ENCODE data around the gene TXLNB.
"Not testable (repeated sequence)": the region's sequence is repeated elsewhere in the genome, so short reads cannot be mapped to it uniquely, and the experiment has no call there.

Gene TXLNB

DNA sequence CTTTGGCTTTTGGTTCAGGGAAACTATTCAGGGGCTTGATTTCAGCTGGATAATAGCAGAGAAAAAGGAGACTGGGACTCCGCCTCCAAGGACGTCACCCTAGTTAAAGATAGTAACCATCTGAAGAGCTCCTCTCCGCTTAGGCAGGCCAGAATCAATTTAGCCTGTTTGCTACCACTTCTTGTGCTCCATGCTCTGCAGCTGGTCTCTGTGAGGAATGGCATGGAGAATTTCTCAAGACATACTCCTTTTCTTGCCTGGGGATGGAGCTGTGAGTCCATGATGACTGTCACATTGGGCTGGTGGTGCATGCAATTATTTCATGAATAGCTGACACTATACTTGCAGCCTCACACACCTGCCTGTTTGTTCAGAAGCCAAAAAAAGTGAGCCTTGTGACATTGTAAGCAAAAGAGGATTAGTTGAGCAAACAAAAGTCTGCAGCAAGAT is 61.4 kb downstream of the TXLNB start:
- no peak for DNase-seq

DNA sequence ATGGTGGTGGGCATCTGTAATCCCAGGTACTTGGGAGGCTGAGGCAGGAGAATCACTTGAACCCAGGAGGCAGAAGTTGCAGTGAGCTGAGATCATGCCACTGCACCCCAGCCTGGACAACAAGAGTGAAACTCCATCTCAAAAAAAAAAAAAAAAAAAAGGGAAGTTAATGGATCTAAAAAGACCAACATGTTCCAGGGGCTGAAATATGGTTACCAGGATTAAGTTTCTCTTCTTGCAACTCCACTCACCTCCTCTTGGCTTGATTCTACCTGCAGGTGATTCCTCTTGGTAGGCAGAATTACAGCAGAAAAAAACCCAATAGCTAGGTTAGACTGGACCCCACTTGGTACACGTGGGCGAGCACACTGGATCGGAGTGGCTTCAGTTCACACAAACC is 63.4 kb downstream of the TXLNB start:
- DNase-seq, result not testable (repeated sequence)

GRCh38 chr6:139219746-139220145 is 72.1 kb downstream of the TXLNB start:
- DNase-seq, result no peak

DNA sequence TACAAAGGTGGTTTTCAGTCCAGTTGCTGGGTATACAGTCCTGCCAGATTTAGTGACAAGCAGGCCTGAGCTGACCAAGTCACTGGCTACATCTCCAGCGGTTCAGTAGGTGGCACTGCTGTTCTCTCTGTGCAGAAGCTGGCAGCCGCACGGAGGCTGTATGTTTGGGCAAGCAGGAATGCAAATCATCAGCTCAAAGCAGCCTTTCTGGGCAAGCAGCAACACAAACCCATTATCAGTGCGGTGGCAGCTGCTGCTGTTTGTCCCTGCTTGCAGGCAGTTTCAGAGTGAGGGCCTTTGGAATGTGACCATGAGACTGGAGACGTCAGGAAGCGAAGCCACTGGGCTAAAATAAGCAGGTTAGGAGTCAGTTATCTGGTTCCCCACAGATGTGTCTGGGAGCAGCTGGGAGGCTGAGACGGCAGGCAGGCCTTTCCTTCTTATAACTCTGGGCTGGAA is 72.5 kb downstream of the TXLNB start:
- DNase-seq, result peak; percentile 6

GRCh38 chr6:139212460-139212859 is 79.3 kb downstream of the TXLNB start:
- DNase-seq, result not testable (repeated sequence)

GRCh38 chr6:139210766-139211165 is 81.0 kb downstream of the TXLNB start:
- DNase-seq, result not testable (repeated sequence)

- DNase-seq, result no peak
Measured at GRCh38 chr6:139205843-139206242, 86.0 kb downstream of the TXLNB start.

DNA sequence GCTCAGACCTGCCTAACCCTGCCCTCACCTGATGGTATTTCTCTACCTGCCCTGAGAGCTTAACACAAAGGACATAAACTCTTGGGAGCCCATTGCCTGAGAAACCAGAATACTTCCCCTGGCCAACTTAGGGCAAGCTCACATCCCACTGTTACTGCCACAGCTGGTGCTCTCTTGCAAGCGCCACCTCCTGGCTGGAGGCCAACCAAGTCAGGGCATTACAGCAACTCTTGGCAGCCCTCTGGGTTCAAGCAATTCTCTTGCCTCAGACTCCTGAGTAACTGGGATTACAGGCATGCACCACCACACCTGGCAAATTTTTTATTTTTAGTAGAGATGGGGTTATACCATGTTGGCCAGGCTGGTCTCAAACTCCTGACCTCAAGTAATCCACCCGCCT is 86.8 kb downstream of the TXLNB start:
- DNase-seq, result no peak

DNA sequence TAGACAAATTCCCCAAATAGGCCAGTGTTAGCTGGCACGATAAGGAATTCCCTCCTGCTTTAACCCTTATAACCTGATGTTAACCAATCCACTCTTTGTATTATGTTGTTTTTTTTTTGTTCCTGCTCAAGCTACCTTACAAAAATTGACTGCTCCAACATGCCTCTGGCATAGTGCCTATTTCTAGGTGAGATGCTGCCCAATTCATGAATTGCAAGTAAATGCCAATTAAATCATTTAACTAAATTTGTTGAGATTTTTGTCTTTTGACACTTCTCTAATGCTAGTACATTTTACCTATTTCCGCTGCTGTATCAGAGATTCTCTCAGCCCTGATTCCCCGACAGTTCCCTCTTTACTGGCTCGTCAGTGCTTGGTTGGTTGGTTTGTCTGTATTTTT is 90.4 kb downstream of the TXLNB start:
- no peak for DNase-seq

DNA sequence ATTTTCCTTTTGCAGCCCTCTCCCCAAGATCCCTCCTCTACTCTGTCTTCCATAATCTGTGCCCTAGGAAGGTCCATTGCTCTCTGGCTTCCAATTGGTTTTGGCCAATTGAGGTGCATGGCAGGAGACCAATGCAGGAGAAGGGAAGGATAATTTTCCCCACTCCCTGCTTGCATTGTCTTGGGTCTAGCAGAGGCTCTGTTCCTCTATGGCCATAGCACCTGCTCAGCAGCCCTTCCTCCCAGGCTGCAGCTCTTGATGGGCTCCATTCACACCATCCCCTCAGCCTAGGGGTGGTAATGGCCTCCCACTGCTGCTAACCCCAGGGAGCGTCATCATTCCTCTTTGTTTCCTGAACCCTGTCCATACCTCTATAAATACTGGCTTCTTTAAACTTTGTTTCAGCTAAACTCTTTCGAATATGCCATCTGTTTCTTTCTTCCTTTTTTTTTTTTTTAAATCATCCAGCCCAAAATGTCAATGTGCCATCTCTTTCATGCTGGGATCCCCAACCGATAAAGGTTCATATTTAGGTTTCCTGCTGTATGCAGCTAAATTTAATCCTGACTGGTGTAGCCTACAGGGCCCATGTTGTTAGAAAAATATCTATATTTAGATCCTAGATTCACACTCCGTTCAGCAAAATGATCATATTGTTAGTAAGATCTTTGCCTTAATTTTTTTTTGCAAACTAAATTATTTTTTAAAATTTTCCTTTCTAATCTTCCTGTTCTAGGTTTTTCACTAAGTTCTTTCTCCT is 93.1 kb downstream of the TXLNB start:
- no peak for DNase-seq

GRCh38 chr6:139194740-139195139 is 97.1 kb downstream of the TXLNB start:
- DNase-seq, result no peak
